RWPE1 (cell line): ENCODE measurements around the gene TP53TG5.

ENCODE experiments used
- CTCF ChIA-PET: fragments of 350-600 bp; sonication (Branson Sonifier 250); formaldehyde crosslinking; extraction: SDS; loops from one replicate; lab custom pipeline; 2021; lab: Yijun Ruan, JAX
- POLR2A ChIA-PET: fragments of 400-600 bp; formaldehyde crosslinking; extraction: SDS; loops from one replicate; lab custom pipeline; 2020; ENCODE audit warnings: antibody characterized with exemption; ENCODE audit not compliant: low non-redundant PET; lab: Yijun Ruan, JAX
- DNase-seq: peaks from one replicate; pipeline ENCODE4 v3.0.0; 2012; ENCODE audit warnings: low spot score
- H3K27ac ChIP-seq: fragments of 450-650 bp; 2 replicates; pipeline ENCODE4 v1.5.1; 2017
- TF ChIP-seq, protein P1 (sequence below): fragments of 450-650 bp; conservative IDR thresholded peaks from 2 replicates; pipeline ENCODE4 v1.5.1; 2017; ENCODE audit warnings: low read depth, mild to moderate bottlenecking

The TP53TG5 gene

DNA sequence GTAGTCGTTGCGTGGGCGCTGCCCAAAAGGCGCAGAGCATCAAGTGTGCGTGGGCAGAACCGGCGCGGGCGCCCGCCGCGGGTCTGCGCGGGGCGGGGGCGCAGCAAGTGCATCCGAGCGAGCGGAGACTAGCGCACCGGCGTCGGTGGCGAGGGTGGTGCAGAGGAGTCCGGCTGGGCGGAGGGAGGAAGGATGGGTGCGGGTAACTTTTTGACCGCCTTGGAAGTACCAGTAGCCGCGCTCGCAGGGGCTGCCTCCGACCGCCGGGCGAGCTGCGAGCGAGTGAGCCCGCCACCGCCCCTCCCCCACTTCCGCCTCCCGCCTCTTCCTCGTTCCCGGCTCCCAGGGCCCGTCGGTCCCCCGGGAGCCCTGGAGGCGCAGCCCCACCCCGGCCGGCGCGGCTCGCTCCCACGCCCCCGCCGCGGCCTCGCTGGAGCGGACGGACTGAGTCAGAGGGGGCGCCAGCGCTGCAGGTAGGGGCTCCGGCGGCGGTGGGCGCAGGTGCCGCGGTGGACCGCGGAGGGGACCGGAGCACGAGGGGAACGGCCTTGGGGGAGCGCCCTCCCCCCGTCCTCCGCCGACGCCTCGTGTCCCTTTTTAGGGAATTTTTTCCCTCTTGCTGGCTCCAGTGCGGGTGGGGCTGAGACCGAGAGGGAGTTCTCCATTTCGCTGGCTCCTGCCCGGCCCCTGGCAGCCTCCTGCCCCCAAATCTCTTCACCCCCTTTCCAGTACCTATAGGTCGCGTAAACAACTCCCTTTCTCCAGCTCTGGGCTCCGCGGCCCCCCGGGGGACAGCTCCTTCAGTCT, 28.3 kb upstream of the TP53TG5 start:
- ChIA-PET CTCF (interaction anchor here (0.5 to 2.4 kb wide), 11 partner anchors 31 to 365 kb away, joined by 3 to 14 read pairs (median 4); partner anchors contain the start of gene SYS1), POLR2A (interaction anchor here (1.1 to 1.5 kb wide), 2 partner anchors 9 to 13 kb away, joined by 3 to 9 read pairs; partner anchors contain the start of gene PIGT)
- peak; percentile 77 for DNase-seq
- TF ChIP-seq, protein P1, sequence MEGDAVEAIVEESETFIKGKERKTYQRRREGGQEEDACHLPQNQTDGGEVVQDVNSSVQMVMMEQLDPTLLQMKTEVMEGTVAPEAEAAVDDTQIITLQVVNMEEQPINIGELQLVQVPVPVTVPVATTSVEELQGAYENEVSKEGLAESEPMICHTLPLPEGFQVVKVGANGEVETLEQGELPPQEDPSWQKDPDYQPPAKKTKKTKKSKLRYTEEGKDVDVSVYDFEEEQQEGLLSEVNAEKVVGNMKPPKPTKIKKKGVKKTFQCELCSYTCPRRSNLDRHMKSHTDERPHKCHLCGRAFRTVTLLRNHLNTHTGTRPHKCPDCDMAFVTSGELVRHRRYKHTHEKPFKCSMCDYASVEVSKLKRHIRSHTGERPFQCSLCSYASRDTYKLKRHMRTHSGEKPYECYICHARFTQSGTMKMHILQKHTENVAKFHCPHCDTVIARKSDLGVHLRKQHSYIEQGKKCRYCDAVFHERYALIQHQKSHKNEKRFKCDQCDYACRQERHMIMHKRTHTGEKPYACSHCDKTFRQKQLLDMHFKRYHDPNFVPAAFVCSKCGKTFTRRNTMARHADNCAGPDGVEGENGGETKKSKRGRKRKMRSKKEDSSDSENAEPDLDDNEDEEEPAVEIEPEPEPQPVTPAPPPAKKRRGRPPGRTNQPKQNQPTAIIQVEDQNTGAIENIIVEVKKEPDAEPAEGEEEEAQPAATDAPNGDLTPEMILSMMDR: no peak
- H3K27ac ChIP-seq: peak overlapping the region; percentile 74

DNA sequence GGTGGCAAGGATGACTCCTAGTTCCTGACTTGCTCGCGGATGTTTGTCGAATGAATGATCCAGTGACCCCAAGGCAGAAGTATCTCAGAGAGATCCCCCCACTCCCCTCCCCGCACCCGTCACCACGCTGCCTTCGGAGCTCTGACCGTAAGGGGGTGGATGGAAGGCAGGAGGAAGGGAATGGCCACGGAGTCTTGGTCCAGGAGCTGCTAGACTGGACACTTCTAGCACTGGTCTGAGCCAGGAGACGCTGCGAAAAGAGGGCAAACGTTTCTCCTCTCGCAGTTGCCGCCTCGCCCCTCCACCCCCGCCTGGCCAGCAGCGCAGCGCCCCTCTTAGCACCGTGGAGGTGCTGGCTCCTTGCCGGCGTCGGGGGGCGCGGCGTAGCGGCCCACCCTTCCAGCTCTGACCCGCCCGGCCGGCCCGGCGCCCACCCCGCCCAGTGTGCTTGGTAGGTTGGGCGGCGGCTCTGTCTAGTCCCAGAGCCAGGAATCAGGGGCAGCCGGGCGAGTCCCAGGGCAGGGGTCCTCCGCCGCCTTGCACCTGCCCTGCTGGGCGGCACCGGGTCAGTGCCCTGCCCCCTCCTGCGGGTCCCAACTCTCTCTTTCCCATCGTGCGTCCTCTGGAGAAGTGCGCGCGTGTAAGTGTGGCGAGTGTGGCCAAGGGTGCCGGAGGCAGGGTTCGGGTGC, 27.6 kb upstream of the TP53TG5 start:
- TF ChIP-seq, protein P1: no peak
- ChIA-PET POLR2A (interaction anchor here (0.9 kb wide), 1 partner anchor 43 kb away, joined by 3 read pairs; the partner anchor contains the start of gene SYS1), CTCF (interaction anchor here (0.6 to 1.4 kb wide), 4 partner anchors 59 to 365 kb away, joined by 3 to 4 read pairs (median 4); no protein-coding TSS in a partner anchor)
- peak; percentile 34 for DNase-seq
- peak overlapping the region; percentile 74 for H3K27ac ChIP-seq

DNA sequence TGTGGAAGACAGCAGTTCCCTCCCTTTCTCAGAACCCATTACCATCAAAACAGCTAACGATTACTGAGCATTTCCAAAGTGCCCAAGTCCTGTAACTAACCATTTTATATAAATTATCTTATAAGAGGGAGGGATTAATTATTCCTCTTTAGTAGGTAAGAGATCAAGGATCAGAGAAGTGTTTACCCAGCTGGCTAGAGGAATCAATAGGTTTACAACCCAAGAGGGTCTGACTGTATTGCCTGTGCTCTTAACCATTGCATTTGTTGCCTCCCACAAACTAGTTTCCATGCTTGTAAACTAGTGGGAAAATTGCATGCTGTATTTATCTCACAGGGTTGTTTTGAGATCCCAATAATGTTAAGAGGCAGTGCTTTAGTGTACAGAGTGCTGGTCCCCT, 26.3 kb upstream of the TP53TG5 start:
- DNase-seq: no peak
- no peak overlapping the region for H3K27ac ChIP-seq
- POLR2A ChIA-PET: no interaction called here
- CTCF ChIA-PET: interaction anchor here (0.5 to 1.6 kb wide), 7 partner anchors 11 to 93 kb away, joined by 3 to 5 read pairs (median 4); partner anchors contain the start of gene PIGT
- TF ChIP-seq, protein P1: no peak

DNA sequence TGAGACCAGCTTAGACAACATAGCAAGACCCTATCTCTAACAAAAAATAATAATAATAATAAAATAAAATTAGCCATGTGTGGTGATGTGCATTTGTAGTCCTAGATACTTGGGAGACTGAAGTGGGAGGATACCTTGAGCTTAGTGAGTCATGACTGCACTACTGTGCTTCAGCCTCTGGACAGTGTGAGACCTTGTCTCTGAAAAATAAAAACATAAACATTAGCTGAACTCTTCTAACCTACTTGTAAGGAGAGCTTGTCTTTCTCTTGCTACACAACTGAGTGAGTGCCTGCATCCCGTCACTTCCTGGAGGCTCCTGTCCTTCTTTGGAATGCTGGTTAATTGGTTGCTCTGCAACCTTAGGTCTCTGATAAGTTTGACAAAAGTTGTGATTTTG, 24.8 kb upstream of the TP53TG5 start:
- POLR2A ChIA-PET: no interaction called here
- TF ChIP-seq, protein P1: no peak
- CTCF ChIA-PET: interaction anchor here (0.7 to 1.5 kb wide), 3 partner anchors 9 to 82 kb away, joined by 3 to 5 read pairs (median 5); no protein-coding TSS in a partner anchor
- no peak overlapping the region for H3K27ac ChIP-seq
- DNase-seq: no peak

DNA sequence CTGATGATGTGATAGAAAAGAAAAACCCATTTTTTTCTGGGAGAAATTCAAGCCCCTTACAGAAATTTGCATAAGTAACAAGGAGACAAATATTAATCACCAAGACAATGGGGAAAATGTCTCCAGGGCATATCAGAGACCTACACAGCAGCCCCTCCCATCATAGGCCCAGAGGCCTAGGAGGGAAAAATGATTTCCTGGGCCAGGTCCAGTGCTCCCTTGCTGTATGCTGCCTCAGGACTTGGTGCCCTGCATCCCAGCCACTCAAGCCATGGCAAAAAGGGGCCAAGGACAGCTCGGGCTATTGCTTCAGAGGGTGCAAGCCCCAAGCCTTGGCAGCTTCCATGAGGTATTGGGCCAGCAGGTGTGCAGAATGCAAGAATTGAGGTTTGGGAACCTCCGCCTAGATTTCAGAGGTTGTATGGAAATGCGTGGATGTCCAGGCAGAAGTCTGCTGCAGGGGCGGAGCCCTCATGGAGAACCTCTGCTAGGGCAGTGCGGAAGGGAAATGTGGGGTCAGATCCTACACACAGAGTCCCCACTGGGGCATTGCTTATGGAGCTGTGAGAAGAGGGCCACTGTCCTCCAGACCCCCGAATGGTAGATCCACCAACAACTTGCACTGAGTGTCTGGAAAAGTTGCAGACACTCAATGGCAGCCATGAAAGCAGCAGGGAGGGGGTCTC, 22.4 kb upstream of the TP53TG5 start:
- POLR2A ChIA-PET: no interaction called here
- CTCF ChIA-PET: interaction anchor here (0.7 to 1.3 kb wide), 2 partner anchors 37 to 82 kb away, joined by 3 read pairs; no protein-coding TSS in a partner anchor

More for the DNA sequence above, 22.4 kb upstream of the TP53TG5 start:
- H3K27ac ChIP-seq: no peak overlapping the region
- TF ChIP-seq, protein P1: no peak
- DNase-seq: no peak
